Progenitor cell of endocrine pancreas (in vitro differentiated cells): ENCODE measurements around the gene FKBP2. TPM values are rescaled to one million over a fixed set of nuclear protein-coding genes. Genes with fewer than 3 reads are reported as not detected.

Experiments used
- DNase-seq: peaks from one replicate; pipeline ENCODE4 v3.0.0; 2021; ENCODE audit warnings: low spot score; ENCODE audit not compliant: unreplicated experiment
- H3K27ac Mint-ChIP-seq: 2 replicates; pipeline ENCODE4 v1.8.0; 2021; ENCODE audit warnings: mild to moderate bottlenecking, moderate library complexity, mixed read lengths
- H3K27me3 Mint-ChIP-seq: 2 replicates; pipeline ENCODE4 v1.8.0; 2021; ENCODE audit warnings: mixed read lengths
- H3K36me3 Mint-ChIP-seq: 2 replicates; pipeline ENCODE4 v1.8.0; 2022; ENCODE audit warnings: mixed read lengths; ENCODE audit not compliant: insufficient read depth
- H3K4me1 Mint-ChIP-seq: 2 replicates; pipeline ENCODE4 v1.8.0; 2021; ENCODE audit warnings: low read depth, mixed read lengths
- H3K4me3 Mint-ChIP-seq: 2 replicates; pipeline ENCODE4 v1.8.0; 2021; ENCODE audit warnings: low read depth, mild to moderate bottlenecking, moderate library complexity, mixed read lengths
- H3K9me3 Mint-ChIP-seq: 2 replicates; pipeline ENCODE4 v1.8.0; 2021; ENCODE audit warnings: low read depth, mixed read lengths
- CTCF ChIP-seq: fragments of 200-600 bp; sonication (generic); IDR thresholded peaks from one replicate; pipeline ENCODE4 v1.5.0; 2021; ENCODE audit warnings: antibody characterized with exemption, mild to moderate bottlenecking; ENCODE audit not compliant: unreplicated experiment
- total RNA-seq: library from RNA; stranded (reverse); gene quantifications from 2 replicates; pipeline ENCODE4 v1.2.1, GENCODE V29; 2021

FKBP2 gene
- total RNA-seq, 1 donor from 2014 or later: 57.7 TPM

DNA sequence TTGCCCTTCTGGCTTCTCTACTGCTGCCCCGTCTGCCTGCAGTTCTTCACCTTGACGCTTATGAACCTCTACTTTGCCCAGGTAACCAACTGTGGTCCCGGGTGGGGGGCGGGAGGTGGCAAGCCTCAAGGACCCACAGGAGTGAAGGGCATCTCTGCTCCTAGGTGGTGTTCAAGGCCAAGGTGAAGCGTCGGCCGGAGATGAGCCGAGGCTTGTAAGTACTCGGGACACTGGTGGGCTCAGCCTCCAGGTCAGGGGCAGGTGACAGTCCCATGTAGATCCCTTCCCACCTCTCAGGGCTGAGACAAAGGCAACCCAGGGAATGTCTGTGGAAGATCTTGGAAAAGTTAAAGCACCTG is 45.9 kb downstream of the FKBP2 start:
- H3K27me3 Mint-ChIP-seq: peaks cover 19% of the 10 kb centered on the region
- H3K27ac Mint-ChIP-seq: no peak overlapping the region
- H3K4me1 Mint-ChIP-seq: peaks cover 7% of the 10 kb centered on the region
- no peaks in the 10 kb centered on the region for H3K9me3 Mint-ChIP-seq
- H3K4me3 Mint-ChIP-seq: peak overlapping the region; percentile 75
- DNase-seq: no peak
- no peak for TF ChIP-seq CTCF
- peaks cover 4% of the 10 kb centered on the region for H3K36me3 Mint-ChIP-seq

DNA sequence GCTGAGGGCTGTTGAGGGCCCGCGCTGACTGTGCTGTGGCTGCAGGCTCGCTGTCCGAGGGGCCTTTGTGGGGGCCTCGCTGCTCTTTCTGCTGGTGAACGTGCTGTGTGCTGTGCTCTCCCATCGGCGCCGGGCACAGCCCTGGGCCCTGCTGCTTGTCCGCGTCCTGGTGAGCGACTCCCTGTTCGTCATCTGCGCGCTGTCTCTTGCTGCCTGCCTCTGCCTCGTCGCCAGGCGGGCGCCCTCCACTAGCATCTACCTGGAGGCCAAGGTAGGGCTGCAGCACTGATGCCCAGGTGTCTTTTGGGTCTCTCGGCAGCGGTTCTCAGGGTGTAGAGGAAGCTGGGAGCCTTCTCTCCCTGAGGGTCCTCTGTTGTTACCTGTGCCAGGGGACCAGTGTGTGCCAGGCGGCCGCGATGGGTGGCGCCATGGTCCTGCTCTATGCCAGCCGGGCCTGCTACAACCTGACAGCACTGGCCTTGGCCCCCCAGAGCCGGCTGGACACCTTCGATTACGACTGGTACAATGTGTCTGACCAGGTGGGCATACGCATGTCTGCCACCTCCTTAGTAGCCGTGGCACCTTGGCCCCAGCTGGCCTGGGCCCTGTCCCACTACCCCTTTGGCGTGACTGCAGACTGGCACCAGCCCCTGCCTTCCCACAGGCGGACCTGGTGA is 46.9 kb downstream of the FKBP2 start:
- H3K27me3 Mint-ChIP-seq: peaks cover 23% of the 10 kb centered on the region
- H3K4me3 Mint-ChIP-seq: no peak overlapping the region
- peaks cover 4% of the 10 kb centered on the region for H3K36me3 Mint-ChIP-seq
- H3K27ac Mint-ChIP-seq: no peak overlapping the region
- TF ChIP-seq CTCF: no peak
- H3K4me1 Mint-ChIP-seq: peaks cover 7% of the 10 kb centered on the region
- DNase-seq: no peak
- H3K9me3 Mint-ChIP-seq: no peaks in the 10 kb centered on the region

DNA sequence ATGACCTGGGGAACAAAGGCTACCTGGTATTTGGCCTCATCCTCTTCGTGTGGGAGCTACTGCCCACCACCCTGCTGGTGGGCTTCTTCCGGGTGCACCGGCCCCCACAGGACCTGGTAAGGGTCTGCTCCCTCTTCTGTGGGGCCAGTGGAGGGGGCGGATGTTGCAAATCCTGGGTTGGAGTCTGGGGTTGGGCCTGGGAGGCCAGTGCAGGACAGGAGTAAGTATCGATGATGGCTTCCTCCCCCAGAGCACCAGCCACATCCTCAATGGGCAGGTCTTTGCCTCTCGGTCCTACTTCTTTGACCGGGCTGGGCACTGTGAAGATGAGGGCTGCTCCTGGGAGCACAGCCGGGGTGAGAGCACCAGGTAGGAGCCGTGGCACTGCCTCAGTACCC is 47.5 kb downstream of the FKBP2 start:
- Mint-ChIP-seq H3K36me3 (peaks cover 4% of the 10 kb centered on the region), H3K27me3 (peaks cover 28% of the 10 kb centered on the region), H3K4me3 (no peak overlapping the region), H3K4me1 (peaks cover 7% of the 10 kb centered on the region), H3K27ac (no peak overlapping the region), H3K9me3 (no peaks in the 10 kb centered on the region)
- DNase-seq: no peak
- no peak for TF ChIP-seq CTCF

DNA sequence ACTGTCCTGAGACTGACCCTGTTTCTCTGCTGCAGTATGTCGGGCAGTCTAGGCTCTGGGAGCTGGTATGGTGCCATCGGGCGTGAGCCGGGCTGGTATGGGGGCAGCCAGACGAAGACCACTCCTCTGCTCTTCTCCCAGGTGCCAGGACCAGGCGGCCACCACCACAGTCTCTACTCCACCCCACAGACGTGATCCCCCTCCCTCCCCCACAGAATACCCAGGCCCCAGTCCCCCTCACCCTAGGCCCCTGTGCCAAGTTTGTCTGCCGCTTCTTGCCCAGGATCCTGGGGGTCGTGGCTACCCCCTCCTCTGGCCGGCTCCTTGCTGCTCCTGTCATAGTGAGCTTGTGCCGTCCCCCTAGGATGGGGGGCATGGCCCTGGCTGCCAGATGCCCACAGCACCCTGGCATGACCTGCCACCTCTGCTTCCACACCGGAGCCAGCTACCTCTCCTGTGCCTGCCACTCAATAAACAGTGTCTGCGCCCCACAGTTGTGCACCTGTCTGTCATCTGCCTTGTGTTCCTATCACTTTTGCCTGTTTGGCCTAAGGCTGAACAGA is 48.2 kb downstream of the FKBP2 start:
- TF ChIP-seq CTCF: no peak
- H3K36me3 Mint-ChIP-seq: peaks cover 4% of the 10 kb centered on the region
- H3K4me3 Mint-ChIP-seq: no peak overlapping the region
- H3K4me1 Mint-ChIP-seq: peaks cover 7% of the 10 kb centered on the region
- H3K27me3 Mint-ChIP-seq: peaks cover 35% of the 10 kb centered on the region
- no peak overlapping the region for H3K27ac Mint-ChIP-seq
- H3K9me3 Mint-ChIP-seq: no peaks in the 10 kb centered on the region
- no peak for DNase-seq

- Mint-ChIP-seq H3K36me3 (peaks cover 6% of the 10 kb centered on the region), H3K27ac (no peak overlapping the region), H3K4me3 (peak overlapping the region; percentile 63), H3K27me3 (peaks cover 48% of the 10 kb centered on the region), H3K4me1 (peaks cover 7% of the 10 kb centered on the region), H3K9me3 (no peaks in the 10 kb centered on the region)
- TF ChIP-seq CTCF: no peak
- DNase-seq: no peak
These were observed 49.7 kb downstream of the FKBP2 start for GRCh38 chr11:64290352-64291261.
